Iris pigment epithelial cell (primary cell): ENCODE data around the gene HPS4.

Source experiments
- DNase-seq: peaks from one replicate; pipeline ENCODE4 v3.0.0-alpha.2; 2011; ENCODE audit warnings: low read depth

Gene HPS4

GRCh38 chr22:26496456-26496855, 12.9 kb upstream of the HPS4 start:
- no peak for DNase-seq

DNA sequence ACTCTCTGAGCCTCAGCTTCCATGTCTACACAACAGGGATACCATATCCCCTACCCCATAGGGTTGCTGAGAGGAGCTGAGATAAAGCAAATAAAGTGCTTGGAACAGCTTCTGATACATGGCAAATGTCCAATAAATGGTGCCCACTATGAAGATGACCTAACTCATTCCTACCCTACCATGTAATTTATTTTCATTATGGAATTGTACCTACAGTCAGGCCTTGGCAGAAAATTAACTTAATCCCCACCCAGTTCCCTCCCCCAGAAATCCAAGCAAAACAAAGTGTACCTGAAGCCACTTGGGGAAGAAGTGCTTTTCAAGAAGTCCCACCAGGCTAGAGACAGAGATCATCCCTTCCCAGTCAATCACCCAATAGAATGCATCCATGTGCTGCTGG, 10.9 kb upstream of the HPS4 start:
- no peak for DNase-seq

DNA sequence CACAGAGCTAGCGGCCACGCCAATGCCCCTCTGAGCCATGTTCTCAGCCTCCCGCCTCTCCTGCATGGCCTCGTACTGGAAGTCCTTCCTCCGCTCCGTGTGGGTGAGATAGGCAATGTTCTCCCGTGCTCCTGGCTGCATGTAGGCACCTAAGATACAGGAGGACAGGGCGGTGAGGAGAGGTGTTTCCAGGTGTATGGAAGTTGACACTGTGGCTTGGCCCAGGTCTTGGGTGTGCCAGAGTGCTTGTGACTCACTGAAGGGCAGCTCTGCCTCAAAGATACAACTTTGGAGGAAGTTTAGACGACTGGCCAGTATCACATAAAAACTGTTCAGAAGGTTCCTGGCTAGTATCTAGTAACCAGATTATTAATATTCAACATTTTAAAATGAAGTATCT, 8.6 kb upstream of the HPS4 start:
- no peak for DNase-seq

DNA sequence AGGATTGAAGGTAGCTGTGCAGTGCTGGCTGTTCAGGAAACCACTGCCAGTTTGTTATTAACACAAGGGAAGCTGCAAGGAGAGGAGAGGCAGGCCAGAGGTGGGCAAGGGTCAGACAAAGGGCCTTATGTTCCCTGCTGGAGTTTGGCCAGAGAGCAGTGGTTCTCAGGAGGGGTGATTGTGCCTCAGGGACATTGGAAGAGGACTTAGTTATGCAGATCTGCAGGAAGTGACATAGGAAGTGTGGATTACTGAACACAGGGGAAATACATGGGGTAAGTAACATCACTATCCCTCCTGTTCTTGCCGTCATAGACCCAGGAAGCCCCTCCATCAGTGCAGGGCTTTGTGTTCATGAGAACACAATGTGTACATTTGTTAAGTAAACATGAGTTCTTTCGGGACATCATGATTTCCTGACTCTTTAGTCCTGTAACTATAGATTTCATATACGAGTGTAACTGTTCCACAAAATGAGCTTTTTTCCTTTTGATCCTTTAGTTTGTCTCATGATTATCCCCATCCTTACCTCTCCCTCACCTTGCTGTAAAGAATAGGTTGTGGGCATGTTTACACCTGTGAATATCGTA, 6.0 kb upstream of the HPS4 start:
- no peak for DNase-seq

DNA sequence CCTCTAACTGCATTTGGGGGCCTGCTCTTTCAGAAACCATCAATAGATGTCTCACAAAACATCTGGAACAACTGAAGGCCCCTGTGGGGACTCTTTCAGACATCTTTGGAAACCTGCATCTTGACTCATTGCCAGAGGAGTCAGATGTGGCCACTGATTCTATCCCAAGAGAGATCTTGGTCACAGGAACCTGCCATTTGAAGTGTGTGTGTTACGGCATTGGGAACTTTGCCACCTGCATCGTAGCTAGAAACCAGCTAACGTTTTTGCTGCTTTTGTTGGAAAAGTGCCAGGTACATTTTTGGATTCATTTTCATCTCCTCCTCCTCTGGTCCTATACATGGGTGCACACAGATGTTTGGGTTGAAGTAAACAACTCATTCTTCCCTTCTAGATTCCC, 4.4 kb upstream of the HPS4 start:
- DNase-seq: no peak

DNA sequence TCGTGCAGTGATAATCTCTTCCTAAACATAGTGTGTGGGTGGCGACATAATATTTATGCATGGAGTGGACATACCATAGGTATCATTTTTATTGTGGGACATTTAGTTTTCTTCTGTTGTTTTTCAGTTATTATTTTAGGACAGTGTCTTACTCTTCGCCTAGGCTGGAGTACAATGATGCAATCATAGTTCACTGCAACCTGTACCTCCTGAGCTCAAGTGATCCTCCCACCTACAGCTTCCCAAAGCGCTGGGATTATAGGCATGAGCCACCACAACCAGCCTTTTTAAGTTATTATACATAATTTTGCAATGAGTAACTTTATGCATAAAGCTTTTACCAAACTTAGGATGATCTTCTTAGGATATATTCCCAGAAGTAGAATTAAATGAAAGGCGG, 2.8 kb upstream of the HPS4 start:
- DNase-seq: no peak

GRCh38 chr22:26485806-26486390, 2.3 kb upstream of the HPS4 start:
- no peak for DNase-seq

DNA sequence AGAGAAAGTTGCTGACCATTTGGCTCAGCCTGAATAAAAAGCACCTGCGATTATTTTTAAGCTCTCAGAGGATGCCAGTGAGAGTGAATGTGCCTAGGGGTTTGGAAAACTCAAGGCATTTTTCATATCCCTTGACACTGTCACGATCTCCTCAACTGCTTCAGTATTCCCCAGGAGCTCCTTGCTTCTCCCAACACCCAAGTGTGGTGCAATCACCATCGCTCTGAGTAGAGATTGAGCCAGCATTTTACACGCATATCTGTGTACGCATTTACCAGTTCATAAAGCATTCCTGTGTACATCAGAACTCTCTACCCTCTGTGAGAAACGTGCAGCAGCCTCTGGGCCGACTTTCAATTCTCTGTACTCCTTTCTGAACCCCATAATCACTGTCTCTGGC, 1.4 kb upstream of the HPS4 start:
- no peak for DNase-seq

- DNase-seq: no peak
Observed at GRCh38 chr22:26484360-26484706, 750 bp upstream of the HPS4 start.

GRCh38 chr22:26483043-26483438, 542 bp downstream of the HPS4 start:
- DNase-seq: no peak

GRCh38 chr22:26482161-26482560, 1.4 kb downstream of the HPS4 start:
- no peak for DNase-seq

GRCh38 chr22:26481694-26482093, 1.9 kb downstream of the HPS4 start:
- DNase-seq: no peak

- DNase-seq: no peak
Observed at GRCh38 chr22:26481112-26481693, 2.4 kb downstream of the HPS4 start.

- DNase-seq: no peak
Observed at GRCh38 chr22:26480611-26480932, 3.0 kb downstream of the HPS4 start.

GRCh38 chr22:26479792-26480610, 3.6 kb downstream of the HPS4 start:
- no peak for DNase-seq

DNA sequence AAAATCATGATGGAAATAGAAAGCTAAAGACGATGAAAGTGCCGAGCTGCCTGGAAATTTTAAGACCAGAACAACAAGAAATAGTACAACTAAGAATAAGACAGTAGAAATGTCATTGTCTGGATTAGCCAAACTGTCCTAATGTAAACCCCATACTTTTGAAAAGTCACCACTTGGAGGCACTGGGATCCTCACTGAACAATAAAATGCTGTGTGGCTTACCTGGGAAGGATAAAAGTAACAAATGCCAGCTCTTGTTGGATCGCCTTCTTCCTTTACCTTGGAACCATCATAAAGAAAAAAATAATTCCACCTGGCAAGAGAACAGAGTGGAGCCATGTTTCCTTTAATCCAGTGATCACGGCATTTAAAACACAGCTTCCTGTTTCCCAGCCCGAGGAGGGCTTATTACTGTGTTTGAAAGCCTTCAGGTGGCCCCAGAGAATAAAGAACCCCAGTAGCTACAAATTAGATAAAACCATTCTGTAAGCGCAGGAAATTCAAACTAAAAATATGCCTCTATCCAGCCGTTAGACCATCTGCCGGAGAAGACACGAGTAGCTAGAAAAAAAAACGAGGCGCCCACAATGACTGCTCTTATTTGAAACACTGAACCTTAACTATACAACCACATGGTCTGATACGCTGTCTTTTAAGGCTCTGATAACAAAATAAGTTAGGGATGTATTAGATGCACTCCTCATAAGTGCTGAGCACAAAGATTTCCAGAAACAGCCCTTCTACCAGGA, 4.4 kb downstream of the HPS4 start:
- DNase-seq: no peak

DNA sequence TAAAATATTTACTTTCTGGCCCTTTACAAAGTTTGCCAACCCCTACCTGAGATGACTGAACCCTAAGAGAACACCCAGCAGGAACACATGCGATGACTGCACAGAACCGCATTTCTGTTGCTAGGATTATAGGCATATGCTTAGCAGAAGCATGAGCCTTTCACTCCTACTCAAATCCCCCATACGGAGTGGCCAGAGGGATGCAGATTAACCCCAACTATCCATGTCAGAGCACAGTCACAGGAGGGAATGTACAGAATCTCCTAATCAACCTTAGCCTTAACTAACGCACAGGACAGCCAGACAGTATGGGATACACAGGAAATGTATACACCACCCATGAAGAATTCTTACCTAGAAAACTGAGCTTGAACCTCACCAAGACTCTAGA, 6.2 kb downstream of the HPS4 start:
- peak; percentile 23 for DNase-seq

DNA sequence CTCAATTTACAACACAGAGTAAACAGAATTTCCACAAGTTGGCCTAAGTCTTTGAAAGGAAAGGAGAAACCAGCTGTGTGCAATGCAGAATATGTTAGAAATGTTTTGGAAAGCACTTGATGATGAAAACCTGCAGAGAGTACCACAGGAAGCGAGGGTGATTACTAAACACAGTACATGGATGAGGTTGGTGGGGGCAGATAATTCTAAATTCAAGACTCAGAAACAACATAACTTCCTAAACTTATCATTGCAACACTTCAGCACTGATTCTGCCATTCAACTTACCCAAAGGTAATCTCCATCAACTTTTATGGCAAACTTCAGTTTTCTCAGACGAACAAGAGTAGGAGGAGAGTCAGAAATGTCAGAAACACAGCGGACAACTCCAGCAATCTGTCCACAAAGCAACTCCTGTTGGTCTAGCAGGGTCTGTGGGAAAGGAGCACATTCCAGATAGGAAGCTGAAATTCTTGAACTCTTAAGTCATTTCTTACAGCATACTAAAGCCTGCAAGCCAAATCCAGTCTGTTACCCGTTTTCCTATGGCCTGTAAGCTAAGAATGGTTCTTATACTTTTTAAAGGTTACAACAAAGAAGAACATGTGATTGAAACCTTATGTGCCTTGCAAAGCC, 6.8 kb downstream of the HPS4 start:
- peak; percentile 63 for DNase-seq

- DNase-seq: peak; percentile 54
Observed at GRCh38 chr22:26474682-26475081, 8.9 kb downstream of the HPS4 start.

- DNase-seq: peak; percentile 79
Observed at GRCh38 chr22:26471522-26471921, 12.1 kb downstream of the HPS4 start.

DNA sequence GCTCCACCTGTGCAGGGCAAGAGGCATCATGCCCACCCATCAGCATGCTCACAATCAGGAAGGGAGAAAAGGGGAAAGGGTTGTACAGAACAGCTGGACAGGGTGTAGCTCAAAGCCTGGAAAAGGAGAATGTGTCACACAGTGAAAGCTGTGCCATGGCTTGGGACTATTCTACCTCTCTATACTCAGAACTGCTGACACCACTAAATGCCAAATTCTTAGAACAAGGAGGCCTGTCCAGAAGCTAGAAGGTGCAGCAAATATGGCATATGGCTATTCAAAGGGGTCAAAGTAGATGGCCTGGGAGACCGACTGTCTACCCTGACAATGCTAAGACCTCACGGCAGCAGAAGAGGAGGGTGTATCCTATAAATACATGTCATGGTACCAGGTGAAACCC, 12.8 kb downstream of the HPS4 start:
- DNase-seq: no peak

DNA sequence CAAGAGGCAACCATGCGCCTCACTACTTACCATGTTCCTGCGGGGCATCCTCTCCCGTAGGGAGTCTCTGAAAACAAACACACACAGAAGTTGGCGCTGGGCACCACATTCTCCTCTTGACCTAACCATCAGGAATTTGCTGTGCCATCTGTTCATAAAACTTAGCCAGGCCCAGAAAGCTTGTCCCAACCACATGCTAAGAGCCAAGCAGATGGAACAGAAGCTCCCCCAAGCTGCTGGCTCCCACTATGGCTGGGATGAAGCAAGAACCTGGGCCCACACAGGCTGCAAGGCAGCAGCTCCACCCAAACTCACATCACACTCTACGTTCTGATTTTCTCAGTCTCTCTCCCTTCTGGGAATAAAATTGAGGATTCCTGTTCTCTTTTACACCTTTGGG, 17.4 kb downstream of the HPS4 start:
- DNase-seq: no peak
